Activated T-helper 9 cell treated with anti-CD3 and anti-CD28 coated beads, Interleukin-2, amount 50 U/mL, for 16 hours (primary cell): Measurements from ENCODE around the gene DOCK4.

ENCODE experiments used
- DNase-seq: peaks from one replicate; pipeline ENCODE4 v3.0.0-alpha.2; 2020; ENCODE audit warnings: low read depth

The DOCK4 gene

DNA sequence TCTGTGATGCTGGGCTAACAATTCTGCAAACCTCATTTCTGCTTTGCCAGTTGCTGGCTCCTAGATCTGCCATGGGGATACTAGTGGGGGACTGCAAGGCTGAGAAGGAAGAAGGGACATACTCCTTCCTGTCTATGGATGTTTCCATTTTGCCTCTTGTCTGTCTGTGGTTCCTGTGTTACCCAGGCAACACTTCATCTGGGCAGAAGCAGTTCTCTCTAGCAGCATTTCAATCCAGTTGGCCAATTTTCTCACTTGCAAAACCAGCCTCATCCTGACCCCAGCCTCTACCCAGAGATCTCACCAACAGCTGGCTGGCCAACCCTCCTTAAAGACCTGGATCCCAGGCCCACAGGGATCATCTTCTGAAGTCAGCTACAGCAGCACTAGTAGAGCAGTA, 131.7 kb downstream of the DOCK4 start:
- DNase-seq, result no peak

DNA sequence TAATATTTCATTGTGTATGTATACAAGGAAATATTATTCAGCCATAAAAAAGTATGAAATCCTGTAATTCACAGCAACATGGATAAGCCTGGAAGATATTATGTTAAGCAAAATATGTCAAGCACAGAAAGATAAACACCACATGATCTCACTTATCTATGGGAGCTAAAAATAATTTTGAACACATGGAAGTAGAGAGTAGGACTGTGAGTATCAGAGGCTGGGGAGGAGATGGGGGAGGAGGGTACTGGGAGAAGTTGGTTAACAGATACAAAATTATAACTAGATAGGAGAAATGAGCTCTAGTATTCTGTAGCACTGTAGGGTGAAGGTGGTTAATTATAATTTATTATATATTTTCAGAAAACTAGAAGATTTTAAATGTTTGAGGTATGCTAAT, 132.7 kb downstream of the DOCK4 start:
- DNase-seq, result no peak

DNA sequence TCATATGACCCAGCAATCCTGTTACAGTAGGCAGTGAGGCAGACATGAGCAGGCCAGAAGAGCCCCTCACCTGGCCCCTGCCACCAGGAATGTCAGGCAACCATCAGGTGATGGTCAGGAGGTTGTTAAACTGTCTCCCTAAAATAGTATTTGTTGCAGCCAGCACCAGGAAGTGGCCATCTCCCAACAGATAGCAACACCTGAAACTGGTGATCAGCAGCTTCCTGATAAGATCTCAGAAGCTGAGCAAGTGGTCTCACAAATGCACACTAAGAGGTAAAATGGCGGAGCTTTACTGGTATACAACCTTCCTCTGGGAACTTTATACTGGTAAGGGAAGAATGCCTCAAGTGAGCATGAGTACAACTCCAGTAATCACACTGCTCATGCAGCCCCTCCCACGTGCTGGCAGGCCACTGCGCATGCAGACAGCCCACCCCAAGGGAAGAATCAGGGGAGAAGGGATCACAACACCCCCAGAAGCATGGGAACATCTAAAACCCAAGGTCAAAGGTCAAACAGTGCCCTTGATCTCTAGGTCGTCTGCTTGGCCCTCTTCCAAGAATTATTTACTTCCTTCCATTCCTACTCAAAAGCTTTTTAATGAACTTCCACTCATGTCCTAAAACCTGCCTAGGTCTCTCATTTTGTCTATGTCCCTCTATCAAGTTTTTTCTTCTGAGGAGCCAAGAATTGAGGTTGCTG, 133.5 kb downstream of the DOCK4 start:
- DNase-seq, result no peak

DNA sequence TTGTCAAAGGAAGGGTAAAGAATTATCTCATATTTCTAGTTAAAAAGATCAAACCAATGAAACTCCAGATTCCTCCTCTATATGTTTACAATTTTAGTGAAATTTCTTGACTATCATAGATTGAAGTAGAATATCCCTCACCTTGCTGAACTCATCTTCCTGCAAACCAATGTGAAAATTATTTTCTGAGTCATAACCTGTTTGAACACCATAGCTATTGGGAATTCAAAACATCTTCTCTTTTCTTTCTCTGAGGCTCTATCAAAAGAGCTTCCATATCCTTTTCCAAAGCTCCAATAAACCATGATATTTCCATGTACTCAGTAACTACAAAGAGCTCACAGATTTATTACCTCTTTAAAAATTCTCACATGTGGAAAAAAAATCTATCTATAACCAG, 134.3 kb downstream of the DOCK4 start:
- DNase-seq, result no peak

DNA sequence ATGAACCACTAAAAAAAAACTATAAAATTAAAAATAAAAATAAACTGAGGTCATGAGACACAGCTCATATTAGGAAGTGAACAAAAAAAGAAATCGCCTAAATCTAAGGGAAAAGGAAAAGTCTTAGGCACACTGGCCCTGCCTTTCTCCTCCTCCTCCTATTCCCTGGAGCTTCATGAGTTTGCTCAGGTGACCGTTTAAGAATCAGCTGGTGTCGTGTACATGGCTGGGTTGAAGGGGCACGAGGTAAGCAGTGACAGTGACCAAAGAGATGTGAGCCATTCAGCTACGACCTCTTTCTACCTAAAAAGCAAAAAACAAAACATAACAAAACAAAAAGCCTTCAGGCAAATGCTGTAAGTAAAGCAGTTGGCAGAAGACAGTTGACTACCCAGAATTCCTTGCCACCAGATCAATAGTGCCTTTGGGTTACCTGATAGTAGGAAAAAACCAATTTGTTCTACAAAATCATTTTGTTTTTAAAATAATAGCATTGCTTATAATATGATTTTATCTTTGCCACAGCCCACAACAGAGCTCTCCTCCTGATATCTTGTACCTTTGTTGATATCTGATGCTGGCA, 135.4 kb downstream of the DOCK4 start:
- no peak for DNase-seq

DNA sequence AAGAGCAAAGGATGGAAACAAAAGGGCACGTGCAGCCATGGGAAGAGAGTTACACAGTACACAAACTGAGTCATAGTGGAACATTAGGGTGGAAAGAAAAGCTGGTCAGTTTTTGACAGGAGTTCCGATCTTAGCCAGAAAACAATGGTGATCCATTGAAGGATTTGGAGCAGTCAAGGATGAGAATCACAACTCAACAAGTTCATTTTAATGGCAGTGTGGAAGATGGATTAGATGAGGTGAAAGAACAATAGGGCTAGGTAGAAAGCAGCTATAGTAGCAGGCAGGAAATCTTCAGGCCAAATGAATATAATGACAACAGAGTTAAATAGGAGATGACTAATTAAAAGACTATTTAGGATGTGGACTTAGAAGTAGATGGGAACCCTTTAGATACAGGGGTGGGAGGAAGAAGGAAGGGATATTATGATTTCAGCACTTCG, 136.3 kb downstream of the DOCK4 start:
- no peak for DNase-seq

DNA sequence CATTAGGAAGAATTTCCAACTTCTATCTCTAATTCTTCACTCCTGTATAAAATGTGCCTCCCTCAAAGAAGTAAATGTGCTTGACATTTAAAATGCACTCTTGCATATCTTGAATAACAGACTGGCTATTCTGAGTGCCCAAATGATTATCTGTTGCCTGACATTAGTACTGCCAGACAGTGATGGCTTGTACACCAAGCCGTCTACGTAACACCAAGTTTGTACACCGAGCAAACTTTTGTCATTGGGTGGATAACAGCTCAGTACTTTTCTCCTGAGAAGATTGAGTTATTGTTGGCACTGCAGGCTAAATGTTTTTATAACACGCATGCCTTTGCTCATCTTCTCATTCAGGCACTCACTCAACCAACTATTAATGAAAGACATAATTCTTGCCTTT, 137.2 kb downstream of the DOCK4 start:
- DNase-seq, result no peak

DNA sequence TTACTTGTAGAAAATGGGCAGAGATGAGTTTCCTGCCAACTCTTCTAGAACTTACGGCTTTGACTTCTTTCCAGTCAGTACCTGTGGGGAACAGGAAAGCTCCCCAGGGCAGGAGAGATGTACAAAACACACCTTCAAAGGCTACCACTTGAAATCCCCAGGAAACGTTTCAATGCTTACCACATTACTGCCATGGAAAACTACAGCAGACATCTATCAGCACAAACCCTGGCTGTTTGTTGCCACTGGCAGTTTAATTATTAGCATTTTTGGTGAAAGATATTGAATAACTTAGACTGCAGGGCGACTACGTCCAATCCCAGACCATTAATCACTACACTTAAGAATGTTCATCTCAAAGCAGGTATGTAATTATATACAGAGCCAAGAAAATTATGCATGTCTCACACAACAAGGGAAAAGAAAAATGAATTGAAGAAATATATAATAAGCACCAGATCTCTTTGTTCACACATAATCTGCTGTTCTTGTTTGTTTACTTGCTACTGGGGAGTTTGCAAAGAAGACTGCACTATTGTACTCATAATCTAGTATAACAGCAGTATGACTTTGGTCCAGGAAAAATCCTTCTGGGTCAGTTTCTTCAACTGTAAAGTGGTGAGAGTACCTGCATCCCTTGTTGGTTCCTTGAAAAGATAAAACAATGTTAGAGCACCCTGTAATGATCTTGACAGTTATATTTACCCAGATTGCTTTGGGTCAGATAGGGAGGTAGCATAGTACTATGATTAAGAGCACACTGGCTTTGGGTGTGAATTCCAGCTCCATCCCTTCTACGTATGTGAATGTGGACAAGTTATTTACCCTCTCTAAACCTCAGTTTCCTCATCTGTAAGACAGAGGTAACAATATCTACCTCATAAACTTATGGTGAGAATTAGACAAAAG, 138.3 kb downstream of the DOCK4 start:
- DNase-seq, result no peak

DNA sequence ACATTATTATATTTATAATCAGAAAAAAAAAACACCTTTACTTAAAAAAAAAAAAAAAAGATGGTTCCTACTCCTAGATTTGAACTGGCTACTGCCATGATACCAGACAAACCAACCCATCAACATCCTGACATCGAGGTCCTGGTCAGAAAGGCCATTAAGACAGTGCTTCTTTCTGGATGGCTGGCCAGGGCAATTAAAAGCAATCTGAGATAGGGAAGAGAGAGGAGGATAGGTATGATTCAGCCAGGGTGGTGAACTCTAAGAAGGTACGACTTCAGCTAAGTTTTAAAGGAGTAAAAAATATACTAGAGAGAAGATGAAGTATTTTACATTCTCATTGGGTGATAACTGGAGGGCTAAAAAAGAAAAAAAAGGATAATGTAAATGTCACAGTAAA, 139.0 kb downstream of the DOCK4 start:
- DNase-seq, result no peak

DNA sequence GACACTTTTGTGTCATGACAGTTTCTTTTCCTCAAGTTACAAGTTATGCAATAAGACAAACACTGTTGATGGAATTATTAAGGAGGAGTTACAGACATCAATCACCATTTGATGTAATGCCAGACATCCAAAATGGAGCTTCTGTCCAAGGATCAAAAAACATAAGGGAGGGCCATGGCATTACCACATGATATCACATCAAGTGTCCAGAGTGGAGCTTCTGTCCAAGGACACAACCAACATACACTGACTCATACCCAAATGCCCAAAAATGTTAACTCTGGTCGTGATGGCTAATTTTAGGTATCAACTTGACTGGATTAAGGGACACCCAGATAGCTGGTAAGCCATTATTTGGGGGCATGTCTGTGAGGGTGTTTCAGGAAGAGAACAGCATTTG, 140.4 kb downstream of the DOCK4 start:
- no peak for DNase-seq

DNA sequence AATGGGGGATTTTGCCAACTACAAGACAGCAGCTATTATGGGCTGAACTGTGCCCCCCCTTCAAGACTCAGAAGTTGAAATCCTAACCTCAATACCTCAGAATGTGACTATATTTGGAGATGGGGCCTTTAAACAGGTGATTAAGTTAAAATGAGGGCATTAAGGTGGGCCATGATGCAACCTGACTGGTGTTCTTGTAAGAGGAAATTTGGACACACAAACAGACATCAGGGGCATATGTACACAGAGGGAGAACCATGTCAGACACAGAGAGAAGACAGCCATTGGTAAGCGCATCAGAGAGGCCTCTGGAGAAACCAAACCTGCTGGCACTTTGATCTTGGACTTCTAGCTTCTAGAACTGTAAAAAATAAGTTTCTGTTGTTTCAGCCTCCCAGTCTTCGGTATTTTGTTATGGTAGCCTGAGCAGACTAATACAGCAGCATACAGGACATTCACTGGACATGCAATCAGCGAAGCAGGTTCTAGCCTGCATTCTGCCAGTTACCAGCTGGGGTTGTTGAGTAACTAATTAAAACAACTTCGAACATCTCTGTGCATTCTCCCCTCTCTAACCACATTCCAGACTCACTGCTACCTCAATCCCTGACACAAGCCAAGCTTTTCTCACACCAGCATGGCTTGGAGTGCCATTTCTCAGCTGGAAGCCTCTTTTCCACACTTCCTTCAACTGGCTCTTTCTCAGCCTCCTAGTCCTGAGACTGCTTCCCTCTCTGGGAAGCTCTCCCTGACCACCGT, 141.4 kb downstream of the DOCK4 start:
- DNase-seq, result no peak

DNA sequence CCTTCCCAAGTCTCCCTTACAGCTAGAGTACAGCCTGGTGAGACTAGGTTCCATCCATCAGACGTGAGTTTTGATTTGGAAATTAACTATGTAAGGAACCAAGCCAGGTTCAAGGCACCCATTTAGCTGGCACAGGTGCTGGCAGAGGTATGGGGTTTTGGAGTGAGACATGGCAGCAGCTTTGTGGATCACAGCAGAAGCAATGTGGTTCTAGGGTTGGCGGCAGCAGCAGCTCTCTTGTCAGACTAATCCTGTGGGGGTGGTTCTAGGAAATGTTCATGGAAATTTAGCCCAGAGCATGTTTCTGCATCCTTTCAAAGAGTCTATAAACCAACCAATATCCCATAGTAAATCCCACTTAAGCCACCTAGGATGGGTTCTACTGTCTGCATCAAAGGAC, 142.2 kb downstream of the DOCK4 start:
- no peak for DNase-seq

DNA sequence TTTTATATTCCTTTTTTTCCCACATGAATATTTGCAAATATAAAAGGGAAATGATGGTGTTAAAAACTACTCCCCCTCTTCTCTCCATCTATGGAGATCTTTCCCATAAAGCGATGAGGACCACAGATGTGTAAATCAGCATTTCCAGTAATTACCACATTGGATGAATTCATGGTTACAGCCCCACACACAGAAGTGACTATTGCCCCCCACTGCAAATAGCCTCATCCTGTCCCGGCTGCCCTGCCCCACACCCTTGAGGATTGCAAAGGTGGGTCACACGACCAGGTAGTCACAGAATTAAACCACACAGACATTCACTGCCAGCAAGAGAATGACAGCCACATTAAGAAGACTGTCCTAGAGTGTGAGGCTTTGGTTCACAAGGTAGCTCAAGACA, 145.1 kb downstream of the DOCK4 start:
- DNase-seq, result no peak

DNA sequence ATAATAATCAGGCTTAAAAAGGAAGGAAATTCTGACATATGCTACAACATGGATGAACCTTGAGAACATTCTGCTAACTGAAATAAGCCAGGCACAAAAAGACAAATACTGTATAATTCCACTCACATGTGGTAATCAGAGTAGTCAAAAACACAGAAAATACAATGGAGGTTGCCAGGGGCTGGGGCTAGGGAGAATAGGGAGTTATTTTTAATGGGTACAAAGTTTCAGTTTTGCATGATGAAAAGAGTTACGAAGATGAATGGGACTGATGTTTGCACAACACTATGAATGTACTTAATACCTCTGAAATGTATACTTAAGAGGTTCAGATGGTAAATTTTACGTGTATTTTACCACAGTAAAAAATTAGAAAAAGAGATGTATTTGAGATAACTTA, 145.6 kb downstream of the DOCK4 start:
- DNase-seq, result no peak

DNA sequence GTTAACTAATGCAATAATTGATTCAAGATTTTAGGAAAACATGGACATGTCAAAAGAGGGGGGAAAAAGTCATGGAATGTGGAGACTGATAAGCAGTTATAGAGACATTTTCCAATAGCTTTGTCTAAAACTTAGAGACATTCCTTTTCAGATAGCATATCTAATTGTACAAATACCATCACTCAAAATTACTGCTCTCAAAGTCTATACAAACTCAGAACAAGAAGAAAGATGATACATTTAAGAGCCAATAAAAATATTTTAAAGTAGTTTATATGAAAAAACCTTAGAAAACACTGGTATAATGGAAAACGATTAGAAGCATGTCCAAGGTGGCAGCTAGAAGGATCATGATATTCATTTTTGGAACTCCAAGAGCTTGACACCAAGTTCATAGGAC, 146.5 kb downstream of the DOCK4 start:
- no peak for DNase-seq

DNA sequence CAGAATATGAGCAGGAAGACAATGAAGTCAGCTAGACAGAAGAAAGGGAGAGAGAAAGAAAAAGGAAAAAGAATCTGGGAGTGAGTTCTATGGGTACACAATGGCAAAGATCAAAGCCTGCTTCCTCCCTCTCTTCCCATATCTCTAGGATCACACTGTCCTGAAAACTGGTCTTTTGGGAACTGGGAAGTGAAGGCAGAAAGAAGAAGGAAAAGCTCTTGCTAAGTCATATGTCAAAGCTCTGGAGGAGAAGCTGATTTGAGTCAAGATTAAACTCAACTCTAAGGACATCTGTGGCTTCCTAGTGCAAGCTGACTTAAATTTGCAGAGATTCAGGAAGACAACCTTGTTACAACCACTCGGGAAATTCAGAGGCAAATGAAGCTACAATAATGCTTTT, 147.5 kb downstream of the DOCK4 start:
- no peak for DNase-seq

DNA sequence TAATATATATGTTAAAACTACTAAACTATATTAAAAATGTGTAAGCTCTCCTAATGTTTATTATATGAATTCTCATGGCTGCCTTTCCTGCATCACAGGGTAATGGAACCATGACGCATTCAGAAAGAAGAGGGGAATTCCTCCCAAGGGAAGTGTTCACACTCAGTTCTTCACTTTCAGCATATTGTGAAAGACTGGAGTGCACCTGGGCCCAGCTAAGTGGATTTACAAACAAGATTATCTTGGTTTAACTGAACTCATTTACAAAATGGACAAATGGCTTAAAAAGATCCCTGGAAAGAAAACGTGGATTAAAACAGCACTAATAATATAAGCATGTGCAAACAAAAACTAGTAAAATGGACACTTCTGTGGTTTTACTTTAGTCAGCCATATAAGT, 149.8 kb downstream of the DOCK4 start:
- no peak for DNase-seq

DNA sequence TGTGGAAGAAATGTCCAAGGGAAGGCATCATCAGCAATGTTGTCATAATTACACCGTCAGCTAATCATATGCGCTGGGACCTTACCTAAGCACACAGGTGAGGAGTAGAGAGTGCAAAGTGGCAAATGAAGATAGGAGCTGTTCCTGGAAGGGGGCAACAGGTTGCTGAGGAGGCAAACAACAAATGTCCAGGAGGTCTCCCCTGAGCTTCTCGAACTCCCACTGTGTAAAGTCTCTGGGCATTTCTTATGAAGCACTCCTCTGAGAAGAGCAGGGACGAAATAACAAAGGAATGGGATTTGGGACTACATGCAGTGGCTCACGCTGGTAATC, 152.5 kb downstream of the DOCK4 start:
- no peak for DNase-seq

DNA sequence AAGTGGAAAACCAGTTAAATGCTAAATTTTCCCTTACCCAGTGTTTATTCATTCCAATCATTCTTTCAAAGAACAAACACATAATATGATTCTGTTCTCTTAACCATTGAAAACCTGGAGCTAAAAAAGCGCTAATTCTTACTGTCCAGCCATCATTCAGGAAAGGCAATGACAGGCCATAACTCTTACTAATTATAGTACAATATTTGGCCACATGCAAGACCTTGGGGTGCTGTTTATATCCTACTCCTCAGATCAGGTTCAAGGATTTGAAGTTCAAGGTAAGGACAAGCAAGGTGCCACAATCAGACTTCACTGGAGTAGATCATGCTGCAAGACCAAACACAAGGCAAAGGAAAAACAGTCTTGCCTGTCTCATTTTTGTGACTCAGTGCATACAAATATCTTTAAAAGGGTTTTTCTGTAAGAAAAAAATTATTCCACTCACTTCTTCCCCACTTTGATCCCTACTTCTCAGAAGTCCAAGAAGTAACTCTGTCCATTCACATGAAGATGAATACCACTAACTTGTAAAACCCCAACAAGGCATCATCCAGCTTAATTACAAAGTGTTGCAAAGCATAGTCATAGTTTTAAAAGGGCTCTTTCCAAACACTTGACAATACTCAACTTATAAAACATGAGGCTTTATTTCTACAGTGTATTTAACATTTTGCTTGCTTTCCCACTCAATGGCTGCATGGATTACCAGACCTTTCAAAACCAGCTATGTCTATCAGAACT, 153.0 kb downstream of the DOCK4 start:
- no peak for DNase-seq

DNA sequence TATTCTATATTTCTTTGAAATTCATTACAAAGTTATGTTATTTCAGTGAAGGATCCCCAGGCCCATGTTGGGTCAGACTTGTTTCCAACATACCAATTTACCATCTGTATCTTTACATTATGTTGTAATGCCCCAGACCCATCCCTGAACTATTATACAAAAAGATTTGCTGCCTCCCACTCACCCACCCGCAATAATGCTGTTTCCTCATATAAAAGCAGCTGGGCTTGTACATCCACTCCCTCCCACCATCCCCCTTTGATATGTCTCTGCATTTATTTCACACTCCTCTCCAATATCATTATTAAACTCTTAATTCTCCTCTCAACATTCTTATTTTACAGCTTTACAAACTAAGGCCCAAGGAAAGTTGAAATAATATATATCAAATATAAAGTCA, 153.7 kb downstream of the DOCK4 start:
- no peak for DNase-seq

DNA sequence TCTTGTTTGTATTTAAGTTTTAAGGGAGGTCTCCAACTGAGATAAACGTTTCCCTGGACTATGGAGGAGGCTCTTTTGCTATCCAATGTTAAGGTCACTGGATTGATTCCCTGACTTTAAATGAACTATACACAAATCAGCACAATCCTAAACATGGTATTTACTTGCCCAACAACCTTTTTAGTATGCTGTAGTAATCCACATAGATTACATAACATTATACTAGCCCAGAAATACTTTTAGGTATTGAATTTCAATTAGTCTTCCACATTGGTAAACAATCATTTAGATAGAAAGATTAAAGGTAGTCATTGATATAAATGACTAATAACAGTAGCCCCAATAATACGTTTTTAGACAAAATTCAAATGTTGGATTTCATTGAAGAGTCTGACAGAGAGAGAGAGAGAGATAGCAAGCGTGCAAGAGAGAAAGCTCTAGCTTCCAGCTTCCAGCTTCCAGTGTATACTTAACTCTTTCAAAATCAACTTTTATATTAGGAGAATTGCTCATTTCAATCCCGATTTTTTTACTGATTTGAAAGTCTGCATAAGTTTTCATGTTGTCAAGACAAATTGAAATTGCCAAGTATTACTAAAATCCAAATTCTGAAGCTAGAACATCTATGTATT, 155.8 kb downstream of the DOCK4 start:
- DNase-seq, result no peak
